Lung (tissue), 12 donors: ENCODE measurements around the gene BEST2. TPM values are rescaled to one million over a fixed set of nuclear protein-coding genes. Genes with fewer than 3 reads are reported as not detected.

Source experiments
- ATAC-seq: fragments of 200-7000 bp; cut with Tn5 transposase; one replicate; pipeline ENCODE4 v1.9.1; 2020; ENCODE audit warnings: moderate number of reproducible peaks; ENCODE audit not compliant: insufficient read depth, low FRiP score
- DNase-seq, 3 donors: peaks; one replicate each; pipeline ENCODE4 v3.0.0-alpha.2; 2013 to 2017
- H3K27ac ChIP-seq, 2 donors: one replicate each; pipeline ENCODE4 v1.5.1; 2013; ENCODE audit warnings: mild to moderate bottlenecking in 2 of 2, moderate library complexity in 2 of 2, control low read depth in 1 of 2, inconsistent platforms in 1 of 2, low read depth in 1 of 2, low read length in 1 of 2
- H3K27me3 ChIP-seq, 3 donors: one replicate each; pipeline ENCODE4 v1.5.1; 2013; ENCODE audit warnings: low read length in 2 of 3; ENCODE audit not compliant: control insufficient read depth in 3 of 3, insufficient read depth in 3 of 3
- H3K36me3 ChIP-seq, 4 donors: one replicate each; pipeline ENCODE4 v1.5.1; 2013; ENCODE audit warnings: low read length in 4 of 4, mild to moderate bottlenecking in 1 of 4, moderate library complexity in 1 of 4; ENCODE audit not compliant: control insufficient read depth in 4 of 4, insufficient read depth in 4 of 4
- H3K4me1 ChIP-seq, 5 donors: one replicate each; pipeline ENCODE4 v1.5.1; 2013; ENCODE audit warnings: low read length in 5 of 5, mild to moderate bottlenecking in 2 of 5, moderate library complexity in 1 of 5; ENCODE audit not compliant: control insufficient read depth in 5 of 5, insufficient read depth in 5 of 5
- H3K4me3 ChIP-seq: one replicate; pipeline ENCODE4 v1.5.1; 2013; ENCODE audit warnings: mild to moderate bottlenecking, control low read depth, moderate library complexity
- H3K9ac ChIP-seq, 2 donors: one replicate each; pipeline ENCODE4 v1.5.1; 2013; ENCODE audit warnings: low read length in 2 of 2, control low read depth in 1 of 2; ENCODE audit not compliant: insufficient read depth in 1 of 2
- H3K9me3 ChIP-seq, 4 donors: one replicate each; pipeline ENCODE4 v1.5.1; 2013; ENCODE audit warnings: low read length in 3 of 4, mild to moderate bottlenecking in 1 of 4, moderate library complexity in 1 of 4; ENCODE audit not compliant: control insufficient read depth in 4 of 4, insufficient read depth in 3 of 4
- CTCF ChIP-seq: IDR thresholded peaks from 2 replicates; pipeline ENCODE4 v1.5.1; 2012; ENCODE audit warnings: mild to moderate bottlenecking; ENCODE audit errors: control extremely low read depth, extremely low read depth
- WGBS, 2 donors: extraction: QIAGEN DNeasy Blood & Tissue Kit; methylation state at CpG; one replicate each; pipeline ENCODE4 v1.1.7; 2013; 5-methylcytosine and 5-hydroxymethylcytosine counted together
- polyA plus RNA-seq, 2 donors: library from polyadenylated mRNA; stranded (reverse); fragments of 200-250 nt; gene quantifications; one replicate each; pipeline ENCODE4 v1.2.1, GENCODE V29; 2013
- total RNA-seq, 2 donors: library from RNA; depleted of rRNA in 1 of 2; stranded (reverse); fragments of >200 nt in 1 of 2; gene quantifications; one replicate each; pipeline ENCODE4 v1.2.1, GENCODE V29; 2014 to 2021
- donor health status: control.
- donor health status: control.
- donor health status: Bipolar disorder and iron deficiency.
- donor health status: healthy.
- donor health status: DM: yes; HTN: yes; CAD: no.

The BEST2 gene
- total and polyA plus RNA-seq, 4 donors, result 0.02 TPM; not detected in 3

GRCh38 chr19:12783849-12784393 lies 32.3 kb downstream of the BEST2 start:
- Histone ChIP-seq H3K4me3 (no peak overlapping the region), H3K27me3 (no peaks in the 10 kb centered on the region), H3K9ac (peak overlapping the region in 1 of 2 donors; percentile 61), H3K4me1 (peaks cover 0 to 79% (median 43%) of the 10 kb centered on the region in 5 donors), H3K27ac (peak overlapping the region; percentile 86 to 87), H3K9me3 (no peaks in the 10 kb centered on the region), H3K36me3 (no peaks in the 10 kb centered on the region)
- ATAC-seq (no peak), DNase-seq (peak; percentile 23 to 55 (median 53))
- no peak for TF ChIP-seq CTCF
- WGBS, 2 donors, result 17 to 49% methylated on average over 19 of the region's 19 CpGs

- peak in 2 of 3 donors; percentile 21 to 39 for DNase-seq
Measured at GRCh38 chr19:12784394-12784870, 32.8 kb downstream of the BEST2 start.

GRCh38 chr19:12784871-12785430 lies 33.4 kb downstream of the BEST2 start:
- H3K4me3 ChIP-seq, result no peak overlapping the region
- no peak for TF ChIP-seq CTCF
- 43 to 46% methylated on average over 5 of the region's 5 CpGs for WGBS, 2 donors

More at GRCh38 chr19:12784394-12784870, 32.8 kb downstream of the BEST2 start:
- WGBS, 2 donors, result 52 to 63% methylated on average over 10 of the region's 10 CpGs
- peak overlapping the region; percentile 86 to 87 for H3K27ac ChIP-seq
- no peaks in the 10 kb centered on the region for H3K36me3 ChIP-seq
- H3K27me3 ChIP-seq, result no peaks in the 10 kb centered on the region
- TF ChIP-seq CTCF, result no peak
- H3K9ac ChIP-seq, result peak overlapping the region in 1 of 2 donors; percentile 61
- H3K9me3 ChIP-seq, result no peaks in the 10 kb centered on the region
- H3K4me3 ChIP-seq, result no peak overlapping the region
- ATAC-seq, result no peak
- H3K4me1 ChIP-seq, result peaks cover 0 to 79% (median 38%) of the 10 kb centered on the region in 5 donors

More at GRCh38 chr19:12784871-12785430, 33.4 kb downstream of the BEST2 start:
- Histone ChIP-seq H3K9ac (peak overlapping the region in 1 of 2 donors; percentile 30), H3K27ac (peak overlapping the region; percentile 86 to 87), H3K4me1 (peaks cover 0 to 75% (median 36%) of the 10 kb centered on the region in 5 donors), H3K36me3 (no peaks in the 10 kb centered on the region), H3K9me3 (no peaks in the 10 kb centered on the region), H3K27me3 (no peaks in the 10 kb centered on the region)
- peak; percentile 53 to 88 (median 67) for DNase-seq
- no peak for ATAC-seq
